HG03378 (cell line): ENCODE data around the gene KLLN.
"Not testable (repeated sequence)": the region's sequence is repeated elsewhere in the genome, so short reads cannot be mapped to it uniquely, and the experiment has no call there.

ENCODE experiments used
- ATAC-seq: cut with Tn5 transposase; IDR thresholded peaks from one replicate; pipeline ENCODE4 v1.9.1; 2021; ENCODE audit warnings: mild to moderate bottlenecking, moderate library complexity; ENCODE audit not compliant: unreplicated experiment

Gene KLLN

DNA sequence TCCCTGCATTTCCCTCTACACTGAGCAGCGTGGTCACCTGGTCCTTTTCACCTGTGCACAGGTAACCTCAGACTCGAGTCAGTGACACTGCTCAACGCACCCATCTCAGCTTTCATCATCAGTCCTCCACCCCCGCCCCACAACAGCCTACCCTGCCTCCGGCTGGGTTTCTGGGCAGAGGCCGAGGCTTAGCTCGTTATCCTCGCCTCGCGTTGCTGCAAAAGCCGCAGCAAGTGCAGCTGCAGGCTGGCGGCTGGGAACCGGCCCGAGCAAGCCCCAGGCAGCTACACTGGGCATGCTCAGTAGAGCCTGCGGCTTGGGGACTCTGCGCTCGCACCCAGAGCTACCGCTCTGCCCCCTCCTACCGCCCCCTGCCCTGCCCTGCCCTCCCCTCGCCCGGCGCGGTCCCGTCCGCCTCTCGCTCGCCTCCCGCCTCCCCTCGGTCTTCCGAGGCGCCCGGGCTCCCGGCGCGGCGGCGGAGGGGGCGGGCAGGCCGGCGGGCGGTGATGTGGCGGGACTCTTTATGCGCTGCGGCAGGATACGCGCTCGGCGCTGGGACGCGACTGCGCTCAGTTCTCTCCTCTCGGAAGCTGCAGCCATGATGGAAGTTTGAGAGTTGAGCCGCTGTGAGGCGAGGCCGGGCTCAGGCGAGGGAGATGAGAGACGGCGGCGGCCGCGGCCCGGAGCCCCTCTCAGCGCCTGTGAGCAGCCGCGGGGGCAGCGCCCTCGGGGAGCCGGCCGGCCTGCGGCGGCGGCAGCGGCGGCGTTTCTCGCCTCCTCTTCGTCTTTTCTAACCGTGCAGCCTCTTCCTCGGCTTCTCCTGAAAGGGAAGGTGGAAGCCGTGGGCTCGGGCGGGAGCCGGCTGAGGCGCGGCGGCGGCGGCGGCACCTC is at the start of gene KLLN, which contains the start of gene PTEN:
TSS of gene KLLN (minus strand) at position 481 of the 891 bp plus-strand sequence. CDS start 1,046 bp downstream, outside the sequence.
TSS of gene PTEN (plus strand) at position 573 of the 891 bp plus-strand sequence. CDS start 845 bp downstream, outside the sequence.
- peak; percentile 26 for ATAC-seq

GRCh38 chr10:87903396-87903795 is 40.1 kb upstream of the KLLN start:
- not testable (repeated sequence) for ATAC-seq

- not testable (repeated sequence) for ATAC-seq
Measured at GRCh38 chr10:87897957-87898356, 34.6 kb upstream of the KLLN start.

- ATAC-seq = no peak
Measured at GRCh38 chr10:87896216-87896615, 32.9 kb upstream of the KLLN start.

- no peak for ATAC-seq
Measured at GRCh38 chr10:87895430-87895829, 32.1 kb upstream of the KLLN start.

GRCh38 chr10:87887548-87888289 is 24.4 kb upstream of the KLLN start:
- ATAC-seq = no peak

- ATAC-seq = no peak
Measured at GRCh38 chr10:87887146-87887545, 23.8 kb upstream of the KLLN start.

- no peak for ATAC-seq
Measured at GRCh38 chr10:87886635-87887034, 23.3 kb upstream of the KLLN start.

GRCh38 chr10:87882555-87883294 is 19.4 kb upstream of the KLLN start:
- ATAC-seq = no peak

GRCh38 chr10:87881373-87882059 is 18.2 kb upstream of the KLLN start:
- not testable (repeated sequence) for ATAC-seq

GRCh38 chr10:87880336-87880735 is 17.0 kb upstream of the KLLN start:
- ATAC-seq = no peak

- ATAC-seq = no peak
Measured at GRCh38 chr10:87878664-87879459, 15.5 kb upstream of the KLLN start.

- no peak for ATAC-seq
Measured at GRCh38 chr10:87875929-87876571, 12.7 kb upstream of the KLLN start.

DNA sequence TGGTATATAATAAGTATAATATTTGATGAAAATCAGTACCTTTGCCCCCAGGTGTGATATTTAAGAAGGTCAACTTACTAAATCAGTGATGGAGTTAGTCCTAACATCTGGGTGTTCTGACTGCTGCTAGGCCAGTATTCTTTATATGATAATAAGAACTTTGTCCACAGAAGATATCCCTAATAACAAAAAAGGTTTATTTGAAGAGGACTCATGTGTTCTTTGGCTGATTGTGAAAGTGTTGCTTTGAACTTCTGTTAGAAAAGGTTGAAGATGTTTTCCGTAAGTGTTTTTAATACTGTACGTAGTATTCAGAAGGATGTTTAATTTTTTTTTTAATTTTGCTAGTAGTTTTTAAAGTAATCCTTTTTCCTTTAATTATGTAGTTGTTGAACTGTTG is 10.3 kb upstream of the KLLN start:
- ATAC-seq = no peak

DNA sequence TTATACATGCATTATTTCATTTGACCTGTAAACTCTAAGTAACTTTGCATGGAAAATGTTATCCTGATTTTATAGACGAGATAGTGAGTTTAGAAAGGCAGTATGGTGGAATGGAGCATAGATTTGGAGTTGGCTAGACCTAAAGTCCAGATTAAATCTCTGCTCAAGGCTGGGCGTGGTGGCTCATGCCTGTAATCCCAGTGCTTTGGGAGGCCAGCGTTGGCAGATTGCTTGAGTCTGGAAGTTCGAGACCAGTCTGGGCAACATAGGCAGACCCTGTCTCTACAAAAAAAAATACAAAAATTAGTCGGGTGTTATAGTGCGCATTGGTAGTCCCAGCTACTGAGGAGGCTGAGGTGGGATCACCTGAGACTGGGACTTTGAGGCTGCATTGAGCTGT is 9.5 kb upstream of the KLLN start:
- ATAC-seq = no peak

GRCh38 chr10:87869773-87870551 is 6.6 kb upstream of the KLLN start:
- ATAC-seq = no peak

GRCh38 chr10:87869139-87869538 is 5.8 kb upstream of the KLLN start:
- ATAC-seq = not testable (repeated sequence)

DNA sequence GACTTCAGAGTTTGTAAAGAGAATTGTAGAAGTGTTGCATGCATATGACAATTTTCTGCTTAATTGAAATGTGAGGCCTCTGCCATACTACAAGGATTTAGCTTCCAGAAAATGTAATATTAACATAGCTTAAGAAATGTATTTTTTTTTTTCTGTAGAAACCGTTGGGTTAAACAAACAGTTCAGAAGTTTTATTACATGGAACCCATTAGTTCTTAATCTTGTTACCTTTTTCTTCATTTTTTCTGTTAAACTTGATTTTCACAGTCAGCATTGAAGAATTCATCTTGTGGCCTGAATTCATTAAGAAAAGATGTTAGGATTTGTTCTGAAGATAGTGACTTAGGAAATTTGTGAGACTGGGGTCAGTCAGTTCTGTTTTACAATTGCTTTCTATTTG is 4.9 kb upstream of the KLLN start:
- no peak for ATAC-seq
